Measurements from ENCODE around the gene POLA2. TPM values are rescaled to one million over a fixed set of nuclear protein-coding genes. Genes with fewer than 3 reads are reported as not detected.

The POLA2 gene
- total RNA-seq, 1 donor from 2014 or later: 5.2 TPM

DNA sequence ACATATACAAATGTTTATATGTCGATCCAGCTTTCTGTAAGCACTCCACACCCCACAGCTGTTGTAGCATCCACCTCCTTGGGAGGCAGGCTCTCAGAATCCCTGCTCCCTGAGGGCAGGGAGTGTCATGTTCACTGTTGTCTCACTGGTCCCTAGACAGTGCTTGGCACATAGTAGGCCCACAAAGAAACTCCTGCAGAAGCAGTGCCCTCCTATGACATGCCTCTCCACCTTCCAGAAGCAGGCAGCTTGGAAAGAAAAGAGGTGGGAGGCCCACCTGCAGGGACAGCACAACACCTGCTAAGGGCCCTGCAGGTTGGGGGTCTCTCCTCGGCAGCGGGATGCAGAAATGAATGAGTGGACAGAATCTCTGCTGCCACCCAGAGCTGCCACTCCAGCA is 41.8 kb downstream of the POLA2 start:
- Mint-ChIP-seq H3K4me3 (ENCODE audit: unreplicated experiment) (no peak overlapping the region), H3K36me3 (ENCODE audit: low read depth, unreplicated experiment) (peaks cover 3% of the 10 kb centered on the region), H3K27me3 (ENCODE audit: low read depth, unreplicated experiment) (no peaks in the 10 kb centered on the region), H3K27ac (ENCODE audit: unreplicated experiment) (no peak overlapping the region), H3K9me3 (ENCODE audit: unreplicated experiment) (no peaks in the 10 kb centered on the region), H3K4me1 (ENCODE audit: low read depth, unreplicated experiment) (peaks cover 12% of the 10 kb centered on the region)
- no peak overlapping the region for H3K4me3 ChIP-seq (ENCODE audit: insufficient read depth, low read depth, low read length)
- FAIRE-seq (no peak), DNase-seq (ENCODE audit: low read depth) (no peak)
- H3K79me2 ChIP-seq (ENCODE audit: insufficient read depth, low read length): no peaks in the 10 kb centered on the region
- no peaks in the 10 kb centered on the region for H3K36me3 ChIP-seq (ENCODE audit: insufficient read depth, low read length)
- TF ChIP-seq, protein P1, sequence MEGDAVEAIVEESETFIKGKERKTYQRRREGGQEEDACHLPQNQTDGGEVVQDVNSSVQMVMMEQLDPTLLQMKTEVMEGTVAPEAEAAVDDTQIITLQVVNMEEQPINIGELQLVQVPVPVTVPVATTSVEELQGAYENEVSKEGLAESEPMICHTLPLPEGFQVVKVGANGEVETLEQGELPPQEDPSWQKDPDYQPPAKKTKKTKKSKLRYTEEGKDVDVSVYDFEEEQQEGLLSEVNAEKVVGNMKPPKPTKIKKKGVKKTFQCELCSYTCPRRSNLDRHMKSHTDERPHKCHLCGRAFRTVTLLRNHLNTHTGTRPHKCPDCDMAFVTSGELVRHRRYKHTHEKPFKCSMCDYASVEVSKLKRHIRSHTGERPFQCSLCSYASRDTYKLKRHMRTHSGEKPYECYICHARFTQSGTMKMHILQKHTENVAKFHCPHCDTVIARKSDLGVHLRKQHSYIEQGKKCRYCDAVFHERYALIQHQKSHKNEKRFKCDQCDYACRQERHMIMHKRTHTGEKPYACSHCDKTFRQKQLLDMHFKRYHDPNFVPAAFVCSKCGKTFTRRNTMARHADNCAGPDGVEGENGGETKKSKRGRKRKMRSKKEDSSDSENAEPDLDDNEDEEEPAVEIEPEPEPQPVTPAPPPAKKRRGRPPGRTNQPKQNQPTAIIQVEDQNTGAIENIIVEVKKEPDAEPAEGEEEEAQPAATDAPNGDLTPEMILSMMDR (IDR thresholded peaks at IDR 0.05; ENCODE audit: insufficient read depth, low read depth, low read length): no peak
- TF ChIP-seq EZH2 (IDR thresholded peaks at IDR 0.05; ENCODE audit: insufficient read depth, low read length): no peak
- H3K27me3 ChIP-seq (ENCODE audit: insufficient read depth, low read length): no peaks in the 10 kb centered on the region
- H3K4me1 ChIP-seq (ENCODE audit: insufficient read depth, low read length): peaks cover 6% of the 10 kb centered on the region
- H2AFZ ChIP-seq (ENCODE audit: low read depth, low read length): no peak overlapping the region
- no peaks in the 10 kb centered on the region for H4K20me1 ChIP-seq (ENCODE audit: insufficient read depth, low read length)
- no peak overlapping the region for H3K4me2 ChIP-seq (ENCODE audit: low read length)
- H3K9ac ChIP-seq (ENCODE audit: low read length): no peak overlapping the region
- H3K9me3 ChIP-seq (ENCODE audit: insufficient read depth, low read depth, low read length): no peaks in the 10 kb centered on the region
- H3K27ac ChIP-seq (ENCODE audit: low read depth, low read length): no peak overlapping the region

DNA sequence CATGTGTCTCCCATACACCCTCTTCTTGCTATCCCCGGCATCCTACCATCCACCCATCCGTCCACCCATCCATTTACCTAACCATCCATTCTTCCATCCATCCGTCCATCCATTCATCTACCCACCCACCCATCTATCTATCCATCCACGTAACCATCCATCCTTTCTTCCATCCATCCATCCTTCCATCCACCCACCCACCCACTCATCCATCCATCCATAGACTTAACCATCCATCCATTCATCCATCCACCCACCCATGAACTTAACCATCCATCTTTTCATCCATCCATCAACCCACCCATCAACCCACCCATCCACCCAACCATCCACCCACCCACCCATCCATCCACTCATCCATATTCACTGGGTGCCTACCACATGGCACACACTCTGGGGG is 42.3 kb downstream of the POLA2 start:
- DNase-seq (ENCODE audit: low read depth) (no peak), FAIRE-seq (no peak)
- peaks cover 3% of the 10 kb centered on the region for H3K36me3 Mint-ChIP-seq (ENCODE audit: low read depth, unreplicated experiment)
- H3K4me1 Mint-ChIP-seq (ENCODE audit: low read depth, unreplicated experiment): peaks cover 12% of the 10 kb centered on the region
- no peak overlapping the region for H3K4me3 Mint-ChIP-seq (ENCODE audit: unreplicated experiment)
- Histone ChIP-seq H3K27me3 (ENCODE audit: insufficient read depth, low read length) (no peaks in the 10 kb centered on the region), H3K4me2 (ENCODE audit: low read length) (no peak overlapping the region), H3K9ac (ENCODE audit: low read length) (no peak overlapping the region), H2AFZ (ENCODE audit: low read depth, low read length) (no peak overlapping the region), H3K4me3 (ENCODE audit: insufficient read depth, low read depth, low read length) (no peak overlapping the region), H3K79me2 (ENCODE audit: insufficient read depth, low read length) (no peaks in the 10 kb centered on the region), H3K36me3 (ENCODE audit: insufficient read depth, low read length) (no peaks in the 10 kb centered on the region), H3K9me3 (ENCODE audit: insufficient read depth, low read depth, low read length) (no peaks in the 10 kb centered on the region), H3K4me1 (ENCODE audit: insufficient read depth, low read length) (peaks cover 4% of the 10 kb centered on the region), H4K20me1 (ENCODE audit: insufficient read depth, low read length) (no peaks in the 10 kb centered on the region), H3K27ac (ENCODE audit: low read depth, low read length) (no peak overlapping the region)
- H3K27me3 Mint-ChIP-seq (ENCODE audit: low read depth, unreplicated experiment): no peaks in the 10 kb centered on the region
- no peaks in the 10 kb centered on the region for H3K9me3 Mint-ChIP-seq (ENCODE audit: unreplicated experiment)
- no peak for TF ChIP-seq EZH2 (IDR thresholded peaks at IDR 0.05; ENCODE audit: insufficient read depth, low read length)
- TF ChIP-seq, protein P1 (IDR thresholded peaks at IDR 0.05; ENCODE audit: insufficient read depth, low read depth, low read length): no peak
- H3K27ac Mint-ChIP-seq (ENCODE audit: unreplicated experiment): no peak overlapping the region

DNA sequence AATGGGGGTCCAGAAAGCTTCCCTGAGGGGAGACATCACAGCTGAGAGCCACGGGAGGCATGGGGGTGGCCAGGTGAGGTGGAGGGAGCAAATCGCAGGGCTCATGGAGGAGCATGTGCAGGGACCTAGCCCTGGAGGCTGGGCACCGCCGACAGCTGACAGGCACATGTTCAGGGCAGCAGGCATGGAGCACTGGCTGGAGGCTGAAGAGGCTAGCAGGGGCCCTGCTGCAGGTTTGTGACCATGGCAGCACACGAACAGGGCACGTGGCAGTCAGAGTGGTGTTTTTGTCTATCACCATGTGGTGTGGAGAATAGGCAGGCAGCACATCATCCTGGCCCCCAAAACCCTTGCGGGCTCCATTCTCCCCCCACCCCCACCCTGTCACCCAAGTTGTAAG is 42.9 kb downstream of the POLA2 start:
- H3K4me1 Mint-ChIP-seq (ENCODE audit: low read depth, unreplicated experiment): peaks cover 12% of the 10 kb centered on the region
- no peaks in the 10 kb centered on the region for H4K20me1 ChIP-seq (ENCODE audit: insufficient read depth, low read length)
- no peak overlapping the region for H3K4me2 ChIP-seq (ENCODE audit: low read length)
- no peak for FAIRE-seq
- H3K9me3 ChIP-seq (ENCODE audit: insufficient read depth, low read depth, low read length): no peaks in the 10 kb centered on the region
- H3K27me3 ChIP-seq (ENCODE audit: insufficient read depth, low read length): no peaks in the 10 kb centered on the region
- H3K36me3 ChIP-seq (ENCODE audit: insufficient read depth, low read length): no peaks in the 10 kb centered on the region
- H3K4me1 ChIP-seq (ENCODE audit: insufficient read depth, low read length): peaks cover 4% of the 10 kb centered on the region
- H3K9me3 Mint-ChIP-seq (ENCODE audit: unreplicated experiment): no peaks in the 10 kb centered on the region
- no peak overlapping the region for H3K27ac Mint-ChIP-seq (ENCODE audit: unreplicated experiment)
- no peaks in the 10 kb centered on the region for H3K79me2 ChIP-seq (ENCODE audit: insufficient read depth, low read length)
- peaks cover 3% of the 10 kb centered on the region for H3K36me3 Mint-ChIP-seq (ENCODE audit: low read depth, unreplicated experiment)
- no peak overlapping the region for H3K9ac ChIP-seq (ENCODE audit: low read length)
- no peak for DNase-seq (ENCODE audit: low read depth)
- no peak overlapping the region for H3K27ac ChIP-seq (ENCODE audit: low read depth, low read length)
- no peaks in the 10 kb centered on the region for H3K27me3 Mint-ChIP-seq (ENCODE audit: low read depth, unreplicated experiment)
- H3K4me3 ChIP-seq (ENCODE audit: insufficient read depth, low read depth, low read length): no peak overlapping the region
- no peak overlapping the region for H3K4me3 Mint-ChIP-seq (ENCODE audit: unreplicated experiment)
- H2AFZ ChIP-seq (ENCODE audit: low read depth, low read length): no peak overlapping the region
- TF ChIP-seq, protein P1 (IDR thresholded peaks at IDR 0.05; ENCODE audit: insufficient read depth, low read depth, low read length): no peak
- no peak for TF ChIP-seq EZH2 (IDR thresholded peaks at IDR 0.05; ENCODE audit: insufficient read depth, low read length)

All from astrocyte (in vitro differentiated cells and primary cell).